ENCODE measurements around the gene SERPINA4.

SERPINA4 gene

GRCh38 chr14:94615823-94616570 is 54.8 kb downstream of the SERPINA4 start:
- no peak for DNase-seq (ENCODE audit: low read depth)

- no peak for DNase-seq (ENCODE audit: low read depth)
Observed at GRCh38 chr14:94617366-94617941, 56.2 kb downstream of the SERPINA4 start.

GRCh38 chr14:94617988-94618822 is 57.0 kb downstream of the SERPINA4 start:
- no peak for DNase-seq (ENCODE audit: low read depth)

DNA sequence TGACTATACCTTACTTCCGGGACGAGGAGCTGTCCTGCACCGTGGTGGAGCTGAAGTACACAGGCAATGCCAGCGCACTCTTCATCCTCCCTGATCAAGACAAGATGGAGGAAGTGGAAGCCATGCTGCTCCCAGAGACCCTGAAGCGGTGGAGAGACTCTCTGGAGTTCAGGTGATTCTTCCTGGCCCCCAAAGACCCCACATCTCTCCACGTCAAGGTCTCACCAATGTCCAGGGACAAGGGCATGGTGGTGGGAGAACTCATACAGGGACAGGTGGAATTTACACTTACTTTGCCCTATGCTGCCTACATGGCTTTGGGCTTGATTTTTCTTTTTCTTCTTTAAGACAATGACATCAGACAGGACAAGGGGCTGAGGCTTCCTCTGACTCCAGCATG is 58.1 kb downstream of the SERPINA4 start:
- no peak for DNase-seq (ENCODE audit: low read depth)
